ENCODE results near the gene CHST3.

Gene CHST3

DNA sequence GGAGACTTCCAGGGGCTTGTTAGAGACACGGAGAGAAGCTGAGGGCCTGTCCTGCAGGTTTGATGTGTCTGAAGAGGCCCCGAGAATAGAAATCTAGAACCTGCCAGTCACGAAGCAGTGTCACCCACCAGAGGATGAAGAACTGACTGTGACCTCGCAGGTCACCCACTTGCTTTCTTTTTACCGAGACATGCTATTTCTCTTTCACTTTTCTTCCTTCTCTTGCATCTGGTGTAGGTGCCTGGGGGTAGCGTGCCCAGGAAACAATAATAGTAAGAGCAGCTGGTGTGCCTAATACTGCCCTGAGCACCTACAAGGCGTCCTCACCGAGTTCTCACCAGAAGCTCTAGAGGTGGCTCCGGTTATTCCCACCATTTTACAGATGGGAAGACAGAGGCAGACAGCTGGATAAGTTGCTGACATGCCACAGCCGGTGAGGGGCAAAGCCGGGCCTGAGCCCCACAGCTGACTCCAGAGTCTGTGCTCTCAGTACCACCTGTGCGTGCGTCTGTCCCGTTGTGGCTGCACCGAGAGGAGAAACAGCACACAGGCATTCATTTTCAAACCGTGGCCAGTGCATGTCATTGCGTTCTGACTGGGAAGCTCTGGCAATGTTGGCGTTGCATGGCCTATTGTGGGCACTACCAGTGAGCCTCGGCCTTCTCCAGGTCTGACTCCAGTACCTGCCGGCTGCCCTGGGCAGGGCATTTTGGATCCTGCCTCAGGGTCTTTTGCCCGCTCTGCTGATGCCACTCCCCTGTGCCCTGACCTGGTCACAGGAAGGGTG, 7.8 kb downstream of the CHST3 start:
- TF ChIP-seq EGR1 (IDR thresholded peaks at IDR 0.05) (no peak), MAX (IDR thresholded peaks at IDR 0.05) (no peak), CREB1 (IDR thresholded peaks at IDR 0.05; ENCODE audit: low read depth) (no peak), ZBTB7A (IDR thresholded peaks at IDR 0.05; ENCODE audit: low read depth) (no peak), YY1 (IDR thresholded peaks at IDR 0.05; ENCODE audit: low read depth) (no peak), FOXM1 (IDR thresholded peaks at IDR 0.05; ENCODE audit: borderline replicate concordance, low read depth) (no peak), TCF12 (IDR thresholded peaks at IDR 0.05; ENCODE audit: low read depth) (no peak), NFIC (IDR thresholded peaks at IDR 0.05) (no peak), REST (IDR thresholded peaks at IDR 0.05; ENCODE audit: low read depth) (no peak), TAF1 (IDR thresholded peaks at IDR 0.05; ENCODE audit: low read depth) (no peak), TEAD4 (IDR thresholded peaks at IDR 0.05) (no peak)
- TF ChIP-seq, protein P1, sequence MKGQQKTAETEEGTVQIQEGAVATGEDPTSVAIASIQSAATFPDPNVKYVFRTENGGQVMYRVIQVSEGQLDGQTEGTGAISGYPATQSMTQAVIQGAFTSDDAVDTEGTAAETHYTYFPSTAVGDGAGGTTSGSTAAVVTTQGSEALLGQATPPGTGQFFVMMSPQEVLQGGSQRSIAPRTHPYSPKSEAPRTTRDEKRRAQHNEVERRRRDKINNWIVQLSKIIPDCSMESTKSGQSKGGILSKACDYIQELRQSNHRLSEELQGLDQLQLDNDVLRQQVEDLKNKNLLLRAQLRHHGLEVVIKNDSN (IDR thresholded peaks at IDR 0.05), result no peak

DNA sequence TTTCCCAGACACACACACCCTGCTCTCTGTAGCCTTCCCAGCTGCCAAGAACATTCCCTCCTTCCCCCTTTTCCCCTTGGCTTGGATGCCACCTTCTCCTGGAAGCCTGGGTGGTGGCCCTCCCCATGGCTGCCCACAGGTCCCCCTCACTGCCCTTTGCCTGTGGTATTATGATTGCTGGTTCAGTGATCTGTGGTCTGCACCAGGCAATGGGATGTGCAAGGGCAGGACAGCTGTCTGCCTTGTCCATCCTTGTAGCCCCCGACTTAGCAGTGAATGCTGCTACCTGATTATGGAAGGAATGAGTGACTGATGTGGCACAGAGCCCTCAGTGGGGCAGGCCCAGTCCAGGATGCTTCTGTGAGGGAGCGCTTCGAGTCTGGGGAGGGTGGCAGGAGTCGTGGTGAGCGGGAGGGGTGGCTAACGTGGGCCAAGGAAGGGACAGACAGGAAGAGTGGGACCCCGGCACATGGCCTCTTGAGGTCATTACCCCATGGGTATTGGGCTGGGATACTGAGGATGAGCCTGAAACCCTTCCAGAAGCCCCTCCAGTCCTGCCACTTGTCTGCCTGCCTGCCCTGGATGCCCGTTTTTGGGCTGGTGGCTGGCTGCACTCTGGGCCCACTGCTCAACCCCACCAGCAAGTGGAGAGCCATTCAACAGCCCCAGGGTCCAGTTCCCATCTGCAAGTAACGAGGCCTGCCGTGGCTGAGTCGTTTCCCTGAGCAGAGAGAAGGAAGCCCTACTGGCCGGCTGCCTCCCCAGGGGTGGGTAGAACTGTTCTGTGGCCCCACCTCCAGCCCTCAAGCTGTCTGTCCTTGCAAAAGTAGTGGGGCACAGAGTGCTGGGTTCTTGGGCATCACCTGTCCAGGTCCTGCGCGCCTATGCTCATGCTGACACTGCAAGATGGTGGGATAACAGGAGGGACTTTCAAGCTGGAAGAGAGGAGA, 8.8 kb downstream of the CHST3 start:
- TF ChIP-seq CREB1 (IDR thresholded peaks at IDR 0.05; ENCODE audit: low read depth) (no peak), RAD21 (IDR thresholded peaks at IDR 0.05; ENCODE audit: low read depth) (no peak), FOXM1 (IDR thresholded peaks at IDR 0.05; ENCODE audit: borderline replicate concordance, low read depth) (no peak), EP300 (IDR thresholded peaks at IDR 0.05; ENCODE audit: borderline replicate concordance) (no peak), CEBPB (IDR thresholded peaks at IDR 0.05) (no peak), TAF1 (IDR thresholded peaks at IDR 0.05; ENCODE audit: low read depth) (no peak), EGR1 (IDR thresholded peaks at IDR 0.05) (no peak), REST (IDR thresholded peaks at IDR 0.05; ENCODE audit: low read depth) (no peak), TCF12 (IDR thresholded peaks at IDR 0.05; ENCODE audit: low read depth) (no peak)

GRCh38 chr10:71973777-71974488, 9.7 kb downstream of the CHST3 start:
- TF ChIP-seq TAF1 (IDR thresholded peaks at IDR 0.05; ENCODE audit: low read depth) (no peak), MAX (IDR thresholded peaks at IDR 0.05) (no peak), REST (IDR thresholded peaks at IDR 0.05; ENCODE audit: low read depth) (no peak), ZBTB7A (IDR thresholded peaks at IDR 0.05; ENCODE audit: low read depth) (no peak), CEBPB (IDR thresholded peaks at IDR 0.05) (no peak), TEAD4 (IDR thresholded peaks at IDR 0.05) (no peak), CREB1 (IDR thresholded peaks at IDR 0.05; ENCODE audit: low read depth) (no peak), RAD21 (IDR thresholded peaks at IDR 0.05; ENCODE audit: low read depth) (no peak), TCF12 (IDR thresholded peaks at IDR 0.05; ENCODE audit: low read depth) (no peak), EP300 (IDR thresholded peaks at IDR 0.05; ENCODE audit: borderline replicate concordance) (no peak), YY1 (IDR thresholded peaks at IDR 0.05; ENCODE audit: low read depth) (no peak), NFIC (IDR thresholded peaks at IDR 0.05) (no peak), FOXM1 (IDR thresholded peaks at IDR 0.05; ENCODE audit: borderline replicate concordance, low read depth) (no peak)
- TF ChIP-seq, protein P1 (IDR thresholded peaks at IDR 0.05), result no peak
